RWPE2 (cell line): Measurements from ENCODE around the gene PUS10.
A peak's percentile ranks its signal among the peaks of the same experiment; 100 is the strongest.
"Not testable (repeated sequence)": the region's sequence is repeated elsewhere in the genome, so short reads cannot be mapped to it uniquely, and the experiment has no call there.

Source experiments
- ATAC-seq: fragments of 200-7000 bp; cut with Tn5 transposase; 3 replicates; pipeline ENCODE4 v1.9.1; 2021; ENCODE audit warnings: low read depth
- DNase-seq: peaks from one replicate; pipeline ENCODE4 v3.0.0-alpha.2; 2020; ENCODE audit warnings: low spot score
- H3K27ac ChIP-seq: fragments of 450-650 bp; 2 replicates; pipeline ENCODE4 v1.5.1; 2017; ENCODE audit warnings: mild to moderate bottlenecking; ENCODE audit not compliant: poor library complexity, severe bottlenecking
- H3K27me3 ChIP-seq: fragments of 250-450 bp; sonication (Bioruptor Pico); 2 replicates; pipeline ENCODE4 v1.5.1; 2021; ENCODE audit warnings: mild to moderate bottlenecking, moderate library complexity; ENCODE audit not compliant: insufficient read depth, poor library complexity, severe bottlenecking
- H3K36me3 ChIP-seq: fragments of 250-450 bp; sonication (Bioruptor Pico); 2 replicates; pipeline ENCODE4 v1.5.1; 2020; ENCODE audit warnings: low read depth, mild to moderate bottlenecking, moderate library complexity
- H3K4me1 ChIP-seq: fragments of 250-450 bp; sonication (Bioruptor Pico); 2 replicates; pipeline ENCODE4 v1.5.1; 2021; ENCODE audit warnings: mild to moderate bottlenecking, moderate library complexity; ENCODE audit not compliant: insufficient read depth, poor library complexity, severe bottlenecking
- H3K4me3 ChIP-seq: fragments of 250-450 bp; sonication (Bioruptor Pico); 2 replicates; pipeline ENCODE4 v1.5.1; 2021; ENCODE audit warnings: mild to moderate bottlenecking, moderate library complexity; ENCODE audit not compliant: severe bottlenecking
- H3K9me3 ChIP-seq: fragments of 250-450 bp; sonication (Bioruptor Pico); 2 replicates; pipeline ENCODE4 v1.5.1; 2021; ENCODE audit warnings: mild to moderate bottlenecking, moderate library complexity; ENCODE audit not compliant: severe bottlenecking
- TF ChIP-seq, protein P1 (sequence below): fragments of 450-650 bp; IDR thresholded peaks from one replicate; pipeline ENCODE4 v1.5.1; 2017; ENCODE audit warnings: mild to moderate bottlenecking, moderate library complexity; ENCODE audit not compliant: poor library complexity, severe bottlenecking

Gene PUS10

GRCh38 chr2:61017003-61017555, 976 bp downstream of the PUS10 start:
- DNase-seq (peak; percentile 78), ATAC-seq (peak; percentile 72)
- TF ChIP-seq, protein P1, sequence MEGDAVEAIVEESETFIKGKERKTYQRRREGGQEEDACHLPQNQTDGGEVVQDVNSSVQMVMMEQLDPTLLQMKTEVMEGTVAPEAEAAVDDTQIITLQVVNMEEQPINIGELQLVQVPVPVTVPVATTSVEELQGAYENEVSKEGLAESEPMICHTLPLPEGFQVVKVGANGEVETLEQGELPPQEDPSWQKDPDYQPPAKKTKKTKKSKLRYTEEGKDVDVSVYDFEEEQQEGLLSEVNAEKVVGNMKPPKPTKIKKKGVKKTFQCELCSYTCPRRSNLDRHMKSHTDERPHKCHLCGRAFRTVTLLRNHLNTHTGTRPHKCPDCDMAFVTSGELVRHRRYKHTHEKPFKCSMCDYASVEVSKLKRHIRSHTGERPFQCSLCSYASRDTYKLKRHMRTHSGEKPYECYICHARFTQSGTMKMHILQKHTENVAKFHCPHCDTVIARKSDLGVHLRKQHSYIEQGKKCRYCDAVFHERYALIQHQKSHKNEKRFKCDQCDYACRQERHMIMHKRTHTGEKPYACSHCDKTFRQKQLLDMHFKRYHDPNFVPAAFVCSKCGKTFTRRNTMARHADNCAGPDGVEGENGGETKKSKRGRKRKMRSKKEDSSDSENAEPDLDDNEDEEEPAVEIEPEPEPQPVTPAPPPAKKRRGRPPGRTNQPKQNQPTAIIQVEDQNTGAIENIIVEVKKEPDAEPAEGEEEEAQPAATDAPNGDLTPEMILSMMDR: no peak
- no peaks in the 10 kb centered on the region for H3K9me3 ChIP-seq
- peaks cover 23% of the 10 kb centered on the region for H3K4me1 ChIP-seq
- H3K27me3 ChIP-seq: no peaks in the 10 kb centered on the region
- H3K36me3 ChIP-seq: peaks cover 18% of the 10 kb centered on the region
- peak overlapping the region; percentile 91 for H3K27ac ChIP-seq
- H3K4me3 ChIP-seq: peak overlapping the region; percentile 51

DNA sequence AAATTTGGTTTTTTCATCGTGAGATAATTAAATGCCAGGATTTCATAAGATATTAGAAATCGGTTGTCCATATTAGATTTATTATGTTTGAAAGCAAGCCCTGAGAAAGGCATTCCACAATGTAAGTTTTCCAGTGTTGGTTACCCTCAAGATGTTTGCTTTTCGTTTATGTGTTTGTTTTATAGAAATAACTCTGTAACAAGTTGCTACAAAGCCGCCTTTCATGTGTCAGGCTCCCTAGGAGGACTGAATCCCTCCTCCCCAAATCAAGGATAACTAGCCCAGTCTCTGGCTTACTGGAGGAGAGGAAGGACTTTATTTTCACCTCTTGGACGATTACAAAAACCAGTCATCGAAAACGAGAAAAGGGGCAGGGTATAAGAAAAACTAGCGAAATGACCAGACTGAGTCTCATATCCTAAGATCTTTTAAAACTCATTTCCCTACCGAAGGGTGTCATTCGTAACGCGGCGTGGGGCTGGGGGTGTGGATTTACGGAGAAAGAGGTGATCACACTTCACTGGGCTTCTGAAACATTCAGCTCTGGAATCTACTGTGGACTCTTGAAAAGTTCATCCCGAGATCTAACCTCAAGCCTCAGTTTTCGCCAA, 1.6 kb downstream of the PUS10 start:
- Histone ChIP-seq H3K27ac (peak overlapping the region; percentile 91), H3K4me3 (peak overlapping the region; percentile 51), H3K9me3 (no peaks in the 10 kb centered on the region), H3K27me3 (no peaks in the 10 kb centered on the region), H3K36me3 (peaks cover 13% of the 10 kb centered on the region), H3K4me1 (peaks cover 23% of the 10 kb centered on the region)
- no peak for DNase-seq
- ATAC-seq: no peak; the same call in 2 of the 3 replicates
- TF ChIP-seq, protein P1: no peak

DNA sequence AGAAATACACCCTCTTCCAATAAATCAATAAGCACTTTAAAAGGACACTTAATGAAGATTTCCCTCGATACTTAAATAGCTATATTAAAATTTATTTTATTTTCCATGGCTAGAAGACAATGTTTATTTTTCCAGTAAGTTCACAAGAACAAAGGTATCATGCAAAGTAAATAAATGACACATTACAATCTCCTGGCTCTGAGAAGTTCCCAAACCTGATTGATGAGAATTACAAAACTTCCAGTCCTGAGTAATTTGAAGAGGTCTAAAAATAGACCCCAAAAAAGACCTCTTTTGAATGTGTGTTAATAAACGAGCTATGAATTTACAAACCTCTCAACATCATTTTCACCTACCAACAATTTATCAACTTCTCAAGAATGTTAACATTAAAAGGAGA, 2.1 kb downstream of the PUS10 start:
- peaks cover 11% of the 10 kb centered on the region for H3K36me3 ChIP-seq
- H3K27ac ChIP-seq: peak overlapping the region; percentile 91
- H3K27me3 ChIP-seq: no peaks in the 10 kb centered on the region
- DNase-seq (no peak), ATAC-seq (no peak)
- TF ChIP-seq, protein P1: no peak
- peak overlapping the region; percentile 51 for H3K4me3 ChIP-seq
- peaks cover 23% of the 10 kb centered on the region for H3K4me1 ChIP-seq
- no peaks in the 10 kb centered on the region for H3K9me3 ChIP-seq

- Histone ChIP-seq H3K36me3 (0 out of 2 replicates have a peak, but pooled peaks cover 2% of the 10 kb centered on the region), H3K27me3 (no peaks in the 10 kb centered on the region), H3K9me3 (no peaks in the 10 kb centered on the region), H3K4me1 (peaks cover 23% of the 10 kb centered on the region), H3K4me3 (no peak overlapping the region), H3K27ac (peak overlapping the region; percentile 91)
- ATAC-seq (no peak), DNase-seq (no peak)
- TF ChIP-seq, protein P1: no peak
Measured at GRCh38 chr2:61014763-61015162, 3.3 kb downstream of the PUS10 start.

- H3K27me3 ChIP-seq: no peaks in the 10 kb centered on the region
- 0 out of 2 replicates have a peak, but pooled peaks cover 2% of the 10 kb centered on the region for H3K36me3 ChIP-seq
- H3K27ac ChIP-seq: no peak overlapping the region
- TF ChIP-seq, protein P1: no peak
- peaks cover 16% of the 10 kb centered on the region for H3K4me1 ChIP-seq
- no peak for DNase-seq
- H3K9me3 ChIP-seq: no peaks in the 10 kb centered on the region
- no peak overlapping the region for H3K4me3 ChIP-seq
- no peak for ATAC-seq
Measured at GRCh38 chr2:61013382-61013781, 4.7 kb downstream of the PUS10 start.

DNA sequence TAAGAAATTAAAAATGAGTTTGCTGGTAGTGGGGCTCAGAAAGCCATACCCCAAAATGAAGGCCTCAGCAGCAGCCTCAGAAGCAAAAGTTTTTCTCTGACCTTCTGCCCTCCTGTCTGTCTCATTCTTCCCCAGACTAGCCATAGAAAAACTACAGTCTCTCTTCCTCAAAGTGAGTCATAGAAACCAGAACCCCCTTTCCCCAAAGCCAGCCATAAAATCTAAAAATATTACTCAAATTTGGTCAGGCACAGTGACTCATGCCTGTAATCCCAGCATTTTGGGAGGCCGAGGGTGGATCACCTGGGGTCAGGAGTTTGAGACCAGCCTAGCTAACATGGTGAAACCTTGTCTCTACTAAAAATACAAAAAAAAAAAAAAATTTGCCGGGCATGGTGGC, 5.8 kb downstream of the PUS10 start:
- not testable (repeated sequence) for H3K4me3 ChIP-seq, DNase-seq, H3K36me3 ChIP-seq, H3K27me3 ChIP-seq, H3K9me3 ChIP-seq
- H3K27ac ChIP-seq: peak overlapping the region; percentile 54
- H3K4me1 ChIP-seq: peaks cover 16% of the 10 kb centered on the region
- ATAC-seq: peak; percentile 49
